ENCODE results near the gene ARMCX6.
"Not testable (repeated sequence)": the region's sequence is repeated elsewhere in the genome, so short reads cannot be mapped to it uniquely, and the experiment has no call there.

ARMCX6 gene

DNA sequence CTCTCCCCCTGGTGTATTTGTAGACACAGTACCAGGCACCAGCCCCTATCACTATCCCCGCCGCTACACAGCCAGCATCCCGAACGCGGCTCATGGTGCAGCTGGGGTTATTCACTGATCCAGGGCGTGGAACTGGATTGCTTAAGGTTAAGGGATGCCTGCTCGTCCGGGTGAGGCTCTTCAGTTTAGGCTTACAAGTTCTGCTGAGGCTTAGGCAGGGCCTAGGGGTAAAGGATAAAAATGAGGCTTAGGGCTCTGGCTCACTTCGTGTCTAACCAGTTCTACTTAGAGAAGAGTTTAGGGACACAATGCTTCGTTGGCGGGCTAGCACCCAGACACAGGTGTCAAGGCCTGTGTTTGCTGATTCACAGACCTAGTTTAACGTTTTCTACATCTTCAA lies 39.7 kb upstream of the ARMCX6 start:
- Histone ChIP-seq H4K20me1 (ENCODE audit: insufficient read depth, low read length) (no peaks in the 10 kb centered on the region), H2AFZ (ENCODE audit: low read depth, low read length) (no peak overlapping the region), H3K27ac (ENCODE audit: low read length) (no peak overlapping the region), H3K27me3 (ENCODE audit: insufficient read depth, low read length, poor library complexity) (no peaks in the 10 kb centered on the region), H3K4me2 (ENCODE audit: insufficient read depth, low read length) (no peak overlapping the region), H3K4me3 (ENCODE audit: low read depth in 1 of 2, low read length in 2 of 2) (no peak overlapping the region), H3K4me1 (ENCODE audit: insufficient read depth, low read length) (no peaks in the 10 kb centered on the region), H3K79me2 (ENCODE audit: insufficient read depth, low read length) (no peaks in the 10 kb centered on the region), H3K9me3 (ENCODE audit: insufficient read depth, low read length, severe bottlenecking) (no peaks in the 10 kb centered on the region), H3K9ac (ENCODE audit: low read depth, low read length) (no peak overlapping the region), H3K36me3 (ENCODE audit: insufficient read depth, low read length) (no peaks in the 10 kb centered on the region)
- ATAC-seq (ENCODE audit: insufficient read depth, low read depth) (no peak), DNase-seq (no peak)
- TF ChIP-seq, protein P1, sequence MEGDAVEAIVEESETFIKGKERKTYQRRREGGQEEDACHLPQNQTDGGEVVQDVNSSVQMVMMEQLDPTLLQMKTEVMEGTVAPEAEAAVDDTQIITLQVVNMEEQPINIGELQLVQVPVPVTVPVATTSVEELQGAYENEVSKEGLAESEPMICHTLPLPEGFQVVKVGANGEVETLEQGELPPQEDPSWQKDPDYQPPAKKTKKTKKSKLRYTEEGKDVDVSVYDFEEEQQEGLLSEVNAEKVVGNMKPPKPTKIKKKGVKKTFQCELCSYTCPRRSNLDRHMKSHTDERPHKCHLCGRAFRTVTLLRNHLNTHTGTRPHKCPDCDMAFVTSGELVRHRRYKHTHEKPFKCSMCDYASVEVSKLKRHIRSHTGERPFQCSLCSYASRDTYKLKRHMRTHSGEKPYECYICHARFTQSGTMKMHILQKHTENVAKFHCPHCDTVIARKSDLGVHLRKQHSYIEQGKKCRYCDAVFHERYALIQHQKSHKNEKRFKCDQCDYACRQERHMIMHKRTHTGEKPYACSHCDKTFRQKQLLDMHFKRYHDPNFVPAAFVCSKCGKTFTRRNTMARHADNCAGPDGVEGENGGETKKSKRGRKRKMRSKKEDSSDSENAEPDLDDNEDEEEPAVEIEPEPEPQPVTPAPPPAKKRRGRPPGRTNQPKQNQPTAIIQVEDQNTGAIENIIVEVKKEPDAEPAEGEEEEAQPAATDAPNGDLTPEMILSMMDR (IDR thresholded peaks at IDR 0.05; ENCODE audit: borderline replicate concordance, extremely low read depth, low read length, poor library complexity, severe bottlenecking): no peak
- TF ChIP-seq EZH2 (IDR thresholded peaks at IDR 0.05; ENCODE audit: borderline replicate concordance, low read depth, low read length, severe bottlenecking): no peak

DNA sequence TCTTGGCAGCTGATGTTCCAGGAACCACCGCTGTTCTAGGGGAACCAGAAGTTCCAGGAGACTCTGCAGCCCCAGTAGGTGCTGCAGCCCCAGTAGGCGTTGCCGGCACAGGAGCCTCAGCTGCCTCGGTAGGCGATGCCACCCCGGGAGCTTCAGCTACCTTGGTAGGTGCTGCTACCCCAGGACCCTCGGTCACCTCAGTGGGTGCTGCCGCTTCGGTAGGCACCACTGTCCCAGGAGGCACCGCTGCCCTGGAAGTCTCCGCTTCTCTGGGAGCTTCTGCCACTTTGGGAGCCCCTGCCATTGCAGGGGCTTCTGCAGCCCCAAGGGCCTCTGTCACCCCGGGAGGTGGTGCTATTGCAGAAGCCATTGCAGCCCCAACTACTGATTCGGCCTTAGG lies 39.0 kb upstream of the ARMCX6 start:
- no peaks in the 10 kb centered on the region for H3K9me3 ChIP-seq (ENCODE audit: insufficient read depth, low read length, severe bottlenecking)
- no peaks in the 10 kb centered on the region for H3K79me2 ChIP-seq (ENCODE audit: insufficient read depth, low read length)
- TF ChIP-seq EZH2 (IDR thresholded peaks at IDR 0.05; ENCODE audit: borderline replicate concordance, low read depth, low read length, severe bottlenecking): no peak
- TF ChIP-seq, protein P1 (IDR thresholded peaks at IDR 0.05; ENCODE audit: borderline replicate concordance, extremely low read depth, low read length, poor library complexity, severe bottlenecking): no peak
- no peak overlapping the region for H3K4me3 ChIP-seq (ENCODE audit: low read depth in 1 of 2, low read length in 2 of 2)
- no peak overlapping the region for H2AFZ ChIP-seq (ENCODE audit: low read depth, low read length)
- no peak overlapping the region for H3K27ac ChIP-seq (ENCODE audit: low read length)
- no peak for ATAC-seq (ENCODE audit: insufficient read depth, low read depth)
- no peak for DNase-seq
- no peaks in the 10 kb centered on the region for H3K36me3 ChIP-seq (ENCODE audit: insufficient read depth, low read length)
- no peaks in the 10 kb centered on the region for H3K27me3 ChIP-seq (ENCODE audit: insufficient read depth, low read length, poor library complexity)
- no peaks in the 10 kb centered on the region for H4K20me1 ChIP-seq (ENCODE audit: insufficient read depth, low read length)
- H3K4me2 ChIP-seq (ENCODE audit: insufficient read depth, low read length): no peak overlapping the region
- H3K9ac ChIP-seq (ENCODE audit: low read depth, low read length): no peak overlapping the region
- no peaks in the 10 kb centered on the region for H3K4me1 ChIP-seq (ENCODE audit: insufficient read depth, low read length)

DNA sequence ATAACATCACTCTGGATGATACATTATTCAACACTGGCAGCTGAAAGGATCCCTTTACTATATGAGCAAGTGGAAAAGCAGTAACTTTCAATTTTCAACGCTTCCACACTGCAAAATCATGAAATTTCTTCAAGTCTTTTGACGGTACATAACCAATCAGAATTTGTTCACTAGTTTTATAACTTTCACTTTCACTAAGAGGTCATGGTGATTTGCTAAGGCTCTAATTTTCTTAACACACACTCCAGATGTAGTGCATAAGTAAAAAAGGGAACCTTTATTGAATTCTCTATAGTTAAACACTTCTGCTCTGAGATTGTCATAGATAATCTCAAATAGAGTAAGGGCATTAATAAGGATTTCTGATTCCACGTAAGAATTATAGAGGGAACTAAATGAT lies 37.7 kb upstream of the ARMCX6 start:
- H3K27ac ChIP-seq (ENCODE audit: low read length): no peak overlapping the region
- H2AFZ ChIP-seq (ENCODE audit: low read depth, low read length): no peak overlapping the region
- H4K20me1 ChIP-seq (ENCODE audit: insufficient read depth, low read length): no peaks in the 10 kb centered on the region
- H3K4me1 ChIP-seq (ENCODE audit: insufficient read depth, low read length): no peaks in the 10 kb centered on the region
- H3K4me3 ChIP-seq (ENCODE audit: low read depth in 1 of 2, low read length in 2 of 2): no peak overlapping the region
- TF ChIP-seq, protein P1 (IDR thresholded peaks at IDR 0.05; ENCODE audit: borderline replicate concordance, extremely low read depth, low read length, poor library complexity, severe bottlenecking): no peak
- TF ChIP-seq EZH2 (IDR thresholded peaks at IDR 0.05; ENCODE audit: borderline replicate concordance, low read depth, low read length, severe bottlenecking): no peak
- ATAC-seq (ENCODE audit: insufficient read depth, low read depth) (no peak), DNase-seq (no peak)
- no peak overlapping the region for H3K9ac ChIP-seq (ENCODE audit: low read depth, low read length)
- no peak overlapping the region for H3K4me2 ChIP-seq (ENCODE audit: insufficient read depth, low read length)
- no peaks in the 10 kb centered on the region for H3K9me3 ChIP-seq (ENCODE audit: insufficient read depth, low read length, severe bottlenecking)
- no peaks in the 10 kb centered on the region for H3K36me3 ChIP-seq (ENCODE audit: insufficient read depth, low read length)
- H3K79me2 ChIP-seq (ENCODE audit: insufficient read depth, low read length): no peaks in the 10 kb centered on the region
- no peaks in the 10 kb centered on the region for H3K27me3 ChIP-seq (ENCODE audit: insufficient read depth, low read length, poor library complexity)

DNA sequence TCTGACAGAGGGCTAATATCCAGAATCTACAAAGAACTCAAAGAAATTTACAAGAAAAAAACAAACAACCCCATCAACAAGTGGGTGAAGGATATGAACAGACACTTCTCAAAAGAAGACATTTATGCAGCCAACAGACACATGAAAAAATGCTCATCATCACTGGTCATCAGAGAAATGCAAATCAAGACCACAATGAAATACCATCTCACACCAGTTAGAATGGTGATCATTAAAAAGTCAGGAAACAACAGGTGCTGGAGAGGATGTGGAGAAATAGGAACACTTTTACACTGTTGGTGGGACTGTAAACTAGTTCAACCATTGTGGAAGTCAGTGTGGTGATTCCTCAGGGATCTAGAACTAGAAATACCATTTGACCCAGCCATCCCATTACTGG lies 29.9 kb upstream of the ARMCX6 start:
- H3K27ac ChIP-seq (ENCODE audit: low read length); H3K9me3 ChIP-seq (ENCODE audit: insufficient read depth, low read length, severe bottlenecking); H3K79me2 ChIP-seq (ENCODE audit: insufficient read depth, low read length); H4K20me1 ChIP-seq (ENCODE audit: insufficient read depth, low read length); H3K27me3 ChIP-seq (ENCODE audit: insufficient read depth, low read length, poor library complexity); H3K4me1 ChIP-seq (ENCODE audit: insufficient read depth, low read length); DNase-seq; ATAC-seq (ENCODE audit: insufficient read depth, low read depth); H3K4me2 ChIP-seq (ENCODE audit: insufficient read depth, low read length); H2AFZ ChIP-seq (ENCODE audit: low read depth, low read length); H3K4me3 ChIP-seq (ENCODE audit: low read depth in 1 of 2, low read length in 2 of 2); H3K9ac ChIP-seq (ENCODE audit: low read depth, low read length); H3K36me3 ChIP-seq (ENCODE audit: insufficient read depth, low read length): not testable (repeated sequence)

Measured in DND-41 (cell line).